SK-N-SH (cell line): ENCODE data around the gene RASL11B.

Experiments used
- CHD2 ChIP-seq: fragments of 150-350 bp; IDR thresholded peaks from 2 replicates; pipeline ENCODE4 v1.6.1; 2018; ENCODE audit warnings: low read length; ENCODE audit not compliant: partially characterized antibody
- POLR2AphosphoS5 ChIP-seq: IDR thresholded peaks from 2 replicates; pipeline ENCODE4 v1.6.1; 2012; ENCODE audit warnings: low read depth, low read length
- RAD21 ChIP-seq: IDR thresholded peaks from 2 replicates; pipeline ENCODE4 v1.6.1; 2012; ENCODE audit warnings: mild to moderate bottlenecking, low read length
- TF ChIP-seq, protein P1 (sequence below): fragments of 200-600 bp; sonication (generic); IDR thresholded peaks from 2 replicates; pipeline ENCODE4 v1.6.1; 2017; ENCODE audit warnings: antibody characterized with exemption, mild to moderate bottlenecking, moderate library complexity
- TF ChIP-seq, protein P2 (sequence below): fragments of 150-350 bp; IDR thresholded peaks from 2 replicates; pipeline ENCODE4 v1.6.1; 2017; ENCODE audit warnings: antibody characterized with exemption, low read length, low read depth, borderline replicate concordance
- TF ChIP-seq, protein P3 (sequence below): IDR thresholded peaks from 2 replicates; pipeline ENCODE4 v1.4.0; 2012; ENCODE audit warnings: low read depth

DNA sequence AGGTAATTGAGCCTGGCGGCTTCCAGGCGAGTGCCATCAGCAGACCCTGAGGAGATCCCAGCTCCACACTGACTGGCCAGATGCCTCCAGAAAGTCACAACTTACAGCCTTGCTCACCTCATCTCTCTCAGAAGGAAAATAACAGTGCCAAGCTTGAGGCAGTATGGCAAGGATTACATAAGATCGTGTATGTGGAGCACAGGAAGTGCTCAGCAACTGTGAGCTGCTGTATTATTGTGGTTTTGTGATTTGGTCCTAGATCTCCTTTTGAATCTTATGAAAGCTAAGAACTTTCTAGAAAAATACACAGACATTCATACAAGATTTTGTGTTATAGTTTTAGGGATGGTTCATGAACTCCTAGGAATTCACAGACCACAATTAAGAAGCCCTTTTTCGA lies 14.0 kb downstream of the RASL11B start:
- TF ChIP-seq, protein P1, sequence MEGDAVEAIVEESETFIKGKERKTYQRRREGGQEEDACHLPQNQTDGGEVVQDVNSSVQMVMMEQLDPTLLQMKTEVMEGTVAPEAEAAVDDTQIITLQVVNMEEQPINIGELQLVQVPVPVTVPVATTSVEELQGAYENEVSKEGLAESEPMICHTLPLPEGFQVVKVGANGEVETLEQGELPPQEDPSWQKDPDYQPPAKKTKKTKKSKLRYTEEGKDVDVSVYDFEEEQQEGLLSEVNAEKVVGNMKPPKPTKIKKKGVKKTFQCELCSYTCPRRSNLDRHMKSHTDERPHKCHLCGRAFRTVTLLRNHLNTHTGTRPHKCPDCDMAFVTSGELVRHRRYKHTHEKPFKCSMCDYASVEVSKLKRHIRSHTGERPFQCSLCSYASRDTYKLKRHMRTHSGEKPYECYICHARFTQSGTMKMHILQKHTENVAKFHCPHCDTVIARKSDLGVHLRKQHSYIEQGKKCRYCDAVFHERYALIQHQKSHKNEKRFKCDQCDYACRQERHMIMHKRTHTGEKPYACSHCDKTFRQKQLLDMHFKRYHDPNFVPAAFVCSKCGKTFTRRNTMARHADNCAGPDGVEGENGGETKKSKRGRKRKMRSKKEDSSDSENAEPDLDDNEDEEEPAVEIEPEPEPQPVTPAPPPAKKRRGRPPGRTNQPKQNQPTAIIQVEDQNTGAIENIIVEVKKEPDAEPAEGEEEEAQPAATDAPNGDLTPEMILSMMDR = no peak
- no peak for TF ChIP-seq RAD21
- TF ChIP-seq CHD2 = no peak
- TF ChIP-seq, protein P2, sequence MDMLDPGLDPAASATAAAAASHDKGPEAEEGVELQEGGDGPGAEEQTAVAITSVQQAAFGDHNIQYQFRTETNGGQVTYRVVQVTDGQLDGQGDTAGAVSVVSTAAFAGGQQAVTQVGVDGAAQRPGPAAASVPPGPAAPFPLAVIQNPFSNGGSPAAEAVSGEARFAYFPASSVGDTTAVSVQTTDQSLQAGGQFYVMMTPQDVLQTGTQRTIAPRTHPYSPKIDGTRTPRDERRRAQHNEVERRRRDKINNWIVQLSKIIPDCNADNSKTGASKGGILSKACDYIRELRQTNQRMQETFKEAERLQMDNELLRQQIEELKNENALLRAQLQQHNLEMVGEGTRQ = no peak
- no peak for TF ChIP-seq POLR2AphosphoS5
- TF ChIP-seq, protein P3, sequence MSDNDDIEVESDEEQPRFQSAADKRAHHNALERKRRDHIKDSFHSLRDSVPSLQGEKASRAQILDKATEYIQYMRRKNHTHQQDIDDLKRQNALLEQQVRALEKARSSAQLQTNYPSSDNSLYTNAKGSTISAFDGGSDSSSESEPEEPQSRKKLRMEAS = no peak
